Ectodermal cell (in vitro differentiated cells): ENCODE measurements around the gene PCARE.
"Not testable (repeated sequence)": the region's sequence is repeated elsewhere in the genome, so short reads cannot be mapped to it uniquely, and the experiment has no call there.

ENCODE experiments used
- H3K27ac ChIP-seq: 2 replicates; pipeline ENCODE4 v1.7.0; 2013; ENCODE audit warnings: mild to moderate bottlenecking, low read depth, low read length; ENCODE audit not compliant: insufficient read depth, poor library complexity, severe bottlenecking
- H3K27me3 ChIP-seq: 2 replicates; pipeline ENCODE4 v1.7.0; 2013; ENCODE audit warnings: mild to moderate bottlenecking, low read length; ENCODE audit not compliant: insufficient read depth, control insufficient read depth, poor library complexity, severe bottlenecking
- H3K36me3 ChIP-seq: one replicate; pipeline ENCODE4 v1.7.0; 2013; ENCODE audit warnings: low read length; ENCODE audit not compliant: control insufficient read depth, insufficient read depth
- H3K4me1 ChIP-seq: one replicate; pipeline ENCODE4 v1.7.0; 2013; ENCODE audit warnings: low read length; ENCODE audit not compliant: control insufficient read depth, insufficient read depth
- H3K4me3 ChIP-seq: 2 replicates; pipeline ENCODE4 v1.7.0; 2013; ENCODE audit warnings: low read depth, low read length, control low read depth; ENCODE audit not compliant: insufficient read depth
- H3K9me3 ChIP-seq: 2 replicates; pipeline ENCODE4 v1.7.0; 2013; ENCODE audit warnings: mild to moderate bottlenecking, low read length, moderate library complexity; ENCODE audit not compliant: control insufficient read depth
- WGBS, 2 experiments: methylation state at CpG; one replicate each; pipeline ENCODE4 v1.1.7; 2013; ENCODE audit warnings: missing lambda C conversion rate in 2 of 2; 5-methylcytosine and 5-hydroxymethylcytosine counted together

The PCARE gene

DNA sequence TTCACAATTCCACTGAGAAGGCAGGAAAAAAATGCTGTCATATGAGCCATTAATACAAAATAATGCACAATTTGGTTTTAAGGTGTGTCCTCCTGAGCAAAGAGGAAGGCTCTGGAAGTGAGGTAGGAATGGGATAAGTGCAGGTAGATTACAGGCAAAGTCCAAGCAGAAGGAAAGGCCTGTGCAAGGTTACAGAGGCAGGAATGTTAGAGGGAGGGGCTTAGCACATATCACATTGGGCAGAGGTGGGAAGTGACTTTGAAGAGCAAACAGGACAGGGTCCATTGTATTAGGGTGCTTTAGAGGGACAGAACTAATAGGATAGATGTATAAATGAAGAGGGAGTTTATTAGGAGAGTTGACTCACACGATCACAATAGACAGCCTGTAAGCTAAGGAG lies 26.2 kb upstream of the PCARE start:
- Histone ChIP-seq H3K36me3 (no peaks in the 10 kb centered on the region), H3K4me1 (no peaks in the 10 kb centered on the region)
- WGBS, 2 experiments = 93 to 100% methylated on average over 1 of the region's 1 CpG

GRCh38 chr2:29097569-29097968 lies 23.2 kb upstream of the PCARE start:
- 75 to 76% methylated on average over 4 to 6 of the region's 6 CpGs for WGBS, 2 experiments
- Histone ChIP-seq H3K27me3 (no peaks in the 10 kb centered on the region), H3K4me1 (no peaks in the 10 kb centered on the region), H3K9me3 (no peaks in the 10 kb centered on the region), H3K4me3 (no peak overlapping the region), H3K27ac (no peak overlapping the region), H3K36me3 (no peaks in the 10 kb centered on the region)

More for the DNA sequence above, 26.2 kb upstream of the PCARE start:
- no peaks in the 10 kb centered on the region for H3K27me3 ChIP-seq
- H3K9me3 ChIP-seq = no peaks in the 10 kb centered on the region
- no peak overlapping the region for H3K4me3 ChIP-seq
- H3K27ac ChIP-seq = no peak overlapping the region

GRCh38 chr2:29096969-29097368 lies 22.6 kb upstream of the PCARE start:
- WGBS, 2 experiments = 95% methylated on average over 8 of the region's 8 CpGs
- H3K36me3 ChIP-seq = no peaks in the 10 kb centered on the region

DNA sequence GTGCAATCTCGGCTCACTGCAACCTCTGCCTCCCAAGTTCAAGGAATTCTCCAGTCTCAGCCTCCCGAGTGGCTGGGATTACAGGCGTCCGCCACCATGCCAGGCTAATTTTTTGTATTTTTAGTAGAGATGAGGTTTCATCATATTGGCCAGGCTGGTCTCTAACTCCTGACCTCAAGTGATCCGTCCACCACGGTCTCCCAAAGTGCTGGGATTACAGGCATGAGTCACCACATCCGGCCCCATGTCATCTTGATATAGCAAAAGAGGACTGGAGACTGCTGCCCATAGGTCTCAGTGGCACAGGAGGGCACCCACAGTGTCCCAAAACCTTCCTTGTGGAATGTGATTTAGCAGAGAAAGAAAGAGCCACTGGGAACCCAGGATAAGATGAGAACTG lies 16.0 kb upstream of the PCARE start:
- WGBS, 2 experiments = 92 to 94% methylated on average over 7 of the region's 7 CpGs
- H3K9me3 ChIP-seq, H3K4me1 ChIP-seq, H3K27me3 ChIP-seq, H3K27ac ChIP-seq, H3K4me3 ChIP-seq, H3K36me3 ChIP-seq: not testable (repeated sequence)

More at GRCh38 chr2:29096969-29097368, 22.6 kb upstream of the PCARE start:
- Histone ChIP-seq H3K9me3 (no peaks in the 10 kb centered on the region), H3K4me3 (no peak overlapping the region), H3K27ac (no peak overlapping the region), H3K27me3 (no peaks in the 10 kb centered on the region), H3K4me1 (no peaks in the 10 kb centered on the region)

- no peaks in the 10 kb centered on the region for H3K27me3 ChIP-seq
- WGBS, 2 experiments = 94 to 100% methylated on average over 1 of the region's 1 CpG
- H3K4me3 ChIP-seq = no peak overlapping the region
- no peaks in the 10 kb centered on the region for H3K9me3 ChIP-seq
- H3K36me3 ChIP-seq = no peaks in the 10 kb centered on the region
- H3K27ac ChIP-seq = no peak overlapping the region
- H3K4me1 ChIP-seq = no peaks in the 10 kb centered on the region
These were observed 10.2 kb upstream of the PCARE start for GRCh38 chr2:29084554-29084953.

- 91 to 93% methylated on average over 5 of the region's 5 CpGs for WGBS, 2 experiments
- H3K4me3 ChIP-seq = no peak overlapping the region
- no peaks in the 10 kb centered on the region for H3K36me3 ChIP-seq
- no peak overlapping the region for H3K27ac ChIP-seq
- no peaks in the 10 kb centered on the region for H3K4me1 ChIP-seq
- H3K9me3 ChIP-seq = no peaks in the 10 kb centered on the region
- H3K27me3 ChIP-seq = no peaks in the 10 kb centered on the region
These were observed 8.6 kb upstream of the PCARE start for GRCh38 chr2:29082804-29083495.

GRCh38 chr2:29080886-29081743 lies 6.8 kb upstream of the PCARE start:
- no peak overlapping the region for H3K4me3 ChIP-seq
- H3K27me3 ChIP-seq = no peaks in the 10 kb centered on the region
- no peak overlapping the region for H3K27ac ChIP-seq
- no peaks in the 10 kb centered on the region for H3K9me3 ChIP-seq
- WGBS, 2 experiments = 82 to 86% methylated on average over 11 to 12 of the region's 12 CpGs
- peaks cover 3% of the 10 kb centered on the region for H3K4me1 ChIP-seq
- no peaks in the 10 kb centered on the region for H3K36me3 ChIP-seq

- no peak overlapping the region for H3K27ac ChIP-seq
- WGBS, 2 experiments = 94 to 95% methylated on average over 7 of the region's 7 CpGs
- peaks cover 12% of the 10 kb centered on the region for H3K4me1 ChIP-seq
- no peaks in the 10 kb centered on the region for H3K9me3 ChIP-seq
- H3K36me3 ChIP-seq = no peaks in the 10 kb centered on the region
- no peak overlapping the region for H3K4me3 ChIP-seq
- H3K27me3 ChIP-seq = no peaks in the 10 kb centered on the region
These were observed 5.6 kb upstream of the PCARE start for GRCh38 chr2:29079887-29080286.

DNA sequence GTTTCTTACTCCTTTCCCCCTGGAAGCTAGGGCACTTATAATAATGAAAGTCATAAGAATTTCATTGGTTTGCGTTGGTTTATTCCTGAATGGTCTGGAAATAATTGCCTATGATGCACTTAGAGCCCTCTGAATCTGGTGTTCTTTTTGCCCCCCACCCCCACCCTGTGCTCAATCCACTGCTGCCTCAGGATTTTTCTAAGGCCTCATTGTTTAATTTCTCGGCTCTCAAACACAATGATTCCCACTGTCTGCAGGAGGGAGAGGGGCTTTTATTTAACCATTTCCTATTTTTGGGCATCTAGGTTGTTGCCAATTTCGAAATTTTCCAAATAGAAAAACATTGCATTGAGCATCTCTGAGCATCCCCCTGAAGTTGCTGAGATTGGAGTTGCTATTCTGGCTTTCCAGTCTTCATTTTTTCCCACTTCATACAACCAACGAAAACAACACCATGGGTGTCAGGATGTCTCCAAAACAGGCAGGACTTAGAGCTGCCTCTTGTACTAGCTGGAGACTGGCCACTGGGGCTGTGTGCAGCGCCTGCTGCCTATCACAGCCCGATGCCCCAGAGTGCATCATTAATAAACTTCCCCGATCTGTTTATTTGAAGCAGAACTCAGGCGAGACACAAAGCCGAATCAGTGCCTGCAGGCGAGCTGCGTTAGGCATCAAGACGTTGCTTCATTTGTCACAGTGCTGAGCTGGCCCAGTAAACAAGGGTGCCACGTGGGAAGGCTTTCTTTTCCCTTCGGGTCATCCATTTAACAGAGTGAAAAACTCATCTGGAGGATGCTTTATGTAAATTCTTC lies 1.8 kb upstream of the PCARE start:
- Histone ChIP-seq H3K27me3 (no peaks in the 10 kb centered on the region), H3K4me1 (peaks cover 16% of the 10 kb centered on the region), H3K9me3 (no peaks in the 10 kb centered on the region), H3K4me3 (no peak overlapping the region), H3K36me3 (no peaks in the 10 kb centered on the region), H3K27ac (peak overlapping the region; percentile 48)
- WGBS, 2 experiments = 70 to 72% methylated on average over 13 to 14 of the region's 14 CpGs

GRCh38 chr2:29073933-29074332 lies 390 bp downstream of the PCARE start:
- no peak overlapping the region for H3K4me3 ChIP-seq
- no peak overlapping the region for H3K27ac ChIP-seq
- H3K4me1 ChIP-seq = peaks cover 16% of the 10 kb centered on the region
- 91 to 94% methylated on average over 4 of the region's 4 CpGs for WGBS, 2 experiments
- H3K27me3 ChIP-seq = no peaks in the 10 kb centered on the region
- no peaks in the 10 kb centered on the region for H3K36me3 ChIP-seq
- H3K9me3 ChIP-seq = no peaks in the 10 kb centered on the region
